GM18870 (cell line): ENCODE measurements around the gene PBX1.

ENCODE experiments used
- ATAC-seq: cut with Tn5 transposase; IDR thresholded peaks from one replicate; pipeline ENCODE4 v1.9.1; 2021; ENCODE audit warnings: moderate library complexity; ENCODE audit not compliant: unreplicated experiment

The PBX1 gene

GRCh38 chr1:164801246-164801731 is 242.3 kb downstream of the PBX1 start:
- no peak for ATAC-seq

DNA sequence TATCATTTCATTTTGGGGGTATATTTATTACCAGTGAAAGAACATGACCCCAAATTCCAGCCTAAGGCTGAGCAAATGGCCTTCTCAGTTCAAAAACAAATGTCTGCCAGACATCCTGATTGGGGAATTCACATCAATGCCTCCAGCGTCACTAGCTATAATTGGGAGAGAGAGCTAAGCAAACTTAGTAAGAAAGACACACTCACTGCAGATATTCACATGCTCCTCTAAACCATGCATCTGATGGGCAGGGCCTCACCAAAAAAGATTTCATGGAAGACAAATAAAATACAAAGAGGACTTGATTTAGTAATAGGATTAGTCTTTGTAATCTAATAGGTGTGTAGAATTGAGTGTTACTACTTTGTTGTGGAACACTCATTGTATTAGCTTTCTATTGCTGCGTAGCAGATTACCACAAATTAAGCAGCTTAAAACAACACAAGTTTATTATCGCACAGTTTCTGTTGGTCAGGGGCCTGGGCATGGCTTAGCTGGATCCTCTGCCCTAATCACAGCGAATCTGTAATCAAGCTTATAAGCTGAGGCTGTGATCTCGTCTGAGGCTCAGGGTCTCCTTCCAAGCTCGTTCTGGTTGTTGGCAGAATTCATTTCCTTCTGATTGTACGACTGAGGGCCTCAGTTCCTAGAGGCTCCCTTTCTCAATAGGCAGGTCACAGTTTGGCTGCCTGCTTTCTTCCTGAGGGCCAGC is 243.0 kb downstream of the PBX1 start:
- ATAC-seq = no peak

GRCh38 chr1:164802529-164803282 is 243.7 kb downstream of the PBX1 start:
- no peak for ATAC-seq

- no peak for ATAC-seq
Measured at GRCh38 chr1:164803366-164803765, 244.4 kb downstream of the PBX1 start.

DNA sequence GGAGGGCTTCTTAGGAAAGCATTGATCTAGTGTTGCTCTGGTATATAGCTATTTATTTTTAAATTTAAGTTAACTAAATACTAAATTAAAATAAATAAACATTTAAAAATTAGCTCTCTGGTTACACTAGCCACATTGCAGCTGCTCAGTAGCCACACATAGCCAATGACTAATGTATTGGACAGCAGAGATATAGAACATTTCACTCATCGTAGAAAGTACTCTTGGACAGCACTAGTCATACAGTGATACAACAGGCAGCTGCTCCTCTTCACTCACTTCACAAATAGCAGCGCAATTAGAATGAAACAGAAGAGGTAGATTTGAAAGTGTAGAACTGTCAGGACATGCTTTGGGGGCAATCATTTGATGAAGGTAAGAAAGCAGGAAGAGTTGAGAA is 245.4 kb downstream of the PBX1 start:
- no peak for ATAC-seq

DNA sequence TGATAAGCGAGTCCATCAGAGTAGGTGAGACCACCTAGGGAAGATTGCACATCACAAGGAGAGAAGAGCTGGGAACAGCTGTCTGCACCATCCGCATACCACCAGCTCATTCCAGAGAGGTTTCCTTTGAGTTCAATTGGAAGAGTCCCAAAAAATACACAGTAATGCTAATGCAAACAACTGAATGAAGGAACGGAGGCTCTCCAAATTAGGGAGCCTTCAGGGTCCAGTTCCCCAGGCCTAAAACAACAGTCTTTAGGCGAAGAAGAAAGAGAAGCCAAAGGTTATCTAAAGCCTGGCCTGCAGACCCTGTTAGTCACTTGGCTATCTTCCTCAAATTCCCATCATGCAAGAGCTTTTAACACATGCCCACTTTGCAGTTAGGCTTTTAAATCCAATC is 246.4 kb downstream of the PBX1 start:
- ATAC-seq = no peak

GRCh38 chr1:164806531-164806930 is 247.5 kb downstream of the PBX1 start:
- no peak for ATAC-seq

DNA sequence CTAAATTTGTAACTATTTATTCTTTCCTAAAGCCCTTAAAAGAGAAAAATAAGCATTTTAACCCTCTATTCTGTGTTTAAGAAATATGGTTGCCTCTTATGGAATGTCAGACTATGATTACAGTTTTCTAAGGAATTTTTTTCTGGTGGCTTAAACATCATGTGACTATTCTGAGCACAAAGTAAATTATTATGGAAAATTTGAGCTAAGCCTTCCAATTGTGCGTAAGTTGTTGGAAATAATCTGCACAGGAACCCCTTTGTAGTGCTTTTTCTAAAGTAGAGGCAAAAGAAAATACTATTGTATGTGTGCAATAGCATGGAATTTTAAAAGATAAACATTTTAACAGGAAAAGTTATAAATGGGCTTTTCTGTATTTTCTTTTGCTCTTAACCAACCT is 254.8 kb downstream of the PBX1 start:
- ATAC-seq = no peak

DNA sequence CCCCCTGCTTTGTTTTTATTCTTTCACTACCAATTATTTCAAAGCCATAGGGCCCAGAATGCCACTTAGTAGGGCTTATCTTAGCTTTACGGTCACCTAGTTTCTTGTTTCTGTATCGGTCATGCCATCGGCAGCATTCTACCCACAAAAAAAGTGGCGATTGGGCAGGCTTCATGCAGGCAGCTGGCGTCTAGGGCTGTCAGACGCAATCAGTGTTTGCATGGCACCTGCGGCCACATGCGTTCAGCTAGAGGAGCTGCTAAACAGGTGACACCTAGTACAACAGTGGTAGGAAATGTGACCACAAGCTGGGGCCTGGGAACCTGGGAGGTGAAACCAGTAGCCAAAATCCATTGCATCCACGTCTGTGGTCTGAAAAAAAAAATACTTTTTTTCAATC is 262.7 kb downstream of the PBX1 start:
- no peak for ATAC-seq

GRCh38 chr1:164823486-164824279 is 264.7 kb downstream of the PBX1 start:
- ATAC-seq = no peak

- ATAC-seq = no peak
Measured at GRCh38 chr1:164824542-164824941, 265.6 kb downstream of the PBX1 start.

DNA sequence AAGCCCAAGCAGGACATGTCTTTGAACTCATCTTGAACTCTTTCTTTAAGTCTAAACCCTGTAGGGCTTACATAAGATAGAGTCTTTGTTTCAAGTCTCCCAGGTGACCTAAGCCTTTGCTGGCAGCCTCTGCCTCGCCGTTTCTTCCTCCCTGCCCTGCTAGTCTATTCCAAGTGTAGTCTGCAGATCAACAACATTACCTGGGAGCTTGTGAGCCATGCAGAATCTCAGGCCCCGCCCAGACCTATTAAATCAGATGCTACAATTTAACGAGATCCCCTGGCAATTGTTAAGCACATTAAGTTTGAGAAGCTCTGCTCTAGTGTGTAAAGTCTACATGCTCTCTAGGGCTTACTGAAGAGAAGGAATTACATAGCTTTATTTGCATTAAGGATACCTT is 271.6 kb downstream of the PBX1 start:
- ATAC-seq = no peak

- no peak for ATAC-seq
Measured at GRCh38 chr1:164834641-164835040, 275.7 kb downstream of the PBX1 start.

- ATAC-seq = no peak
Measured at GRCh38 chr1:164836614-164837018, 277.6 kb downstream of the PBX1 start.

DNA sequence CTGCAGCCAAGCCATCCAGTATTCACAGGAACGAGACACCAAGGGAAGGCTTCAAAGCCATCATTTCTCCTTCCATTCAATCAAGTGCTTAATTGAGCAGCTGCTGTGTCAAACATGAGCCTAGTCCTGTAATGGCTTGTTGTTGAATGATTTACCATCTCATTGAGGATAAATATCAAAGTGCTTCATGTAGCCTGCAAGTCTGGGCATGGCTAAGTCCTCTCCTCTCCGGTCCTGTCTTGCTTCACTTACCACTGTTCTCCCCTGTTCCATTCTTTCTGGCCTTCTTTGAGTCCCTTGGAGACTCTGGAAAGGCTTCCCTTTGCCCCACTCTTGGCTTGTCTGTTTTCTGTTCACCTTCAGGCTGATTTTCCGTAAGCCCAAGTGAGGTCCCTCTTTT is 279.8 kb downstream of the PBX1 start:
- no peak for ATAC-seq

- ATAC-seq = no peak
Measured at GRCh38 chr1:164840936-164841335, 282.0 kb downstream of the PBX1 start.

DNA sequence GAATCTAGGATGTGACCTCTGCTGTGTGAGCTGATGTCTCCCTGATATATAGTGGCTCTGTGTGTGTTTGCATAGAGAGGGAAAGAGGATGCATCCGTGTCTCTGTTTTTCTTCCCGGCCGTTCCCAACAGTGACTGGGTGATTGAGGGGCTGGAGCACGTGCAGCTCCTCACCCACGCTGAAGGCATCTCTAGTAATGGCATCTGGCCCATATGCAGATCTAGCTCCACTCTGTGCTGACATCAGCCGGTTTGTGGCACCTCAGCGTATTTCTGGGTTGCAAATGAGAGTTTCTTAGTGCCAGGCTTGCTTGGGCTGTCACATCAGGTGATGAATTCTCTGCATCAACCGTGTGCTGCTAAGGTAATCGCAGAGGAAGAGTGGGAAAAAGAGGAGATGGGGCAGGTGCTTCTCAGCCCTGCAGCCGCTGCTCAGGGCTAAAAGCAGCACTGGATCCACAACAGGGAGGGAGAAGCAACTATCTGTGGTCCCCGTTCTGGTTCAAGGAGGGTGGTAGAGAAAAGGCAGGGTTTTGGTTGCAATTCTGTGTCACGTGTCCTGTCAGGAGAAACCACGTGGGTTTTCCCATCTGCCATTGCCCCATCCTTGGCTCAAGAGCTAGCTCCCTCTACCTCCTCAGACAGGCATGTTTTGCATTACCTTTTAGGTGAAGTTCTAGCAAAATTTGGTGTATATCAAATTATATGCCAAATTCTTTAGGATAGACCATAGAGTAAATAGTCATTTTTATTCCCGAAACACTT is 282.9 kb downstream of the PBX1 start:
- no peak for ATAC-seq

DNA sequence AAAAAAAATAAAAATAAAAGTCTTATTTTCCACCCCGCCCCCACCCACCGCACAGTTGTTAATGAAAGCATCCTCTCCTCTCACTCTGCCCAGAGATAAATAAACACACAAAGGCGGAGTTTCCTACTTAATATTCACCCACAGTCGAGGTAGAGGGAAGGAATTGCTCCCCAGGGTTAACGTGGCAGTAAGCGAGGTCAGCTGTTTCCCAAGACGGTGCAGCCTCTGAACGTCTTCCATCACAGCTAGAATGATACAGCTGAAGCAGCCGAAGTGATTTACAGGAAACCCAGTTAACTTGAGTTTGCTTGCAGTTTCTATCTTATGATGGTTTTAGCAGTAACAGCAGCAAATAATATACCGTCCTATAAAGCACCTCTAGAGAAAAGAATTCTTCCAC is 283.9 kb downstream of the PBX1 start:
- ATAC-seq = no peak

DNA sequence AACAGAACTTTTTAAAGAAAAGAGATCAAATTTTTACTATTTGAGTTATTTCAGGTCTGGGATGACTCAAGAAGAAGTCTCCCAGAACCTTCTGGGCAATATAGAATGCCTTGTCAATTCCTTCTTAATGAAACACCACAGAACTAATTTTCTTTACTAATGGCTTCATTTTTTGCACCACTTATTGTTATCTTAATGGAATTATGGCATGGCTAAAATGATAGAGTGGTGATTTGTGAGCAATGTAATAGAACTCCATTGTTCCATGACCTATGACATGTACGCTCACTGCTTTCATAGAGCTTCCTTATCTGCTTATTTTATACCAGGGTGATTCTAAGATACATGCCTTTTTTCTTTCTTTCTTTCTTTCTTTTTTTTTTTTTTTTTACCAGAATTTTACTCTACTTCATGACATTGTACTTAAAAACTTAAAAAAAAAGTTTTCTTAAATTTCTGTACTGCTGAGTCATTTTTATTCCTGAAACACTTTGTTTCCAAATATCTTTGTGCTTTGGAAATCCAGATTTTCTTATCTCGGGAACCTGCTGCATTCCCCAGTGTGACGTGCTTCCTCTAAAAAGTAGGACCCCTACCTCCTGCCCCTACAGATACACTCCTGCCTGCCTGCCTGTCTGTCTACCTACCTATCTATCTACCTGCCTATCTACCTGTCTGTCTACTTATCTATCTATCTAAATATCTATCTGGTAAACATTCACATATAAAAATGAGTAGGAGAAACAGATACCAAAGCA is 284.9 kb downstream of the PBX1 start:
- ATAC-seq = no peak
